Hematopoietic multipotent progenitor cell treated with erythropoietin and hydrocortisone succinate and interleukin-3 and kit ligand, for 6 days (in vitro differentiated cells): ENCODE data around the gene KCNK10.
"Not testable (repeated sequence)": the region's sequence is repeated elsewhere in the genome, so short reads cannot be mapped to it uniquely, and the experiment has no call there.

Experiments used
- DNase-seq: peaks from one replicate; pipeline ENCODE4 v3.0.0-alpha.2; 2015

The KCNK10 gene

DNA sequence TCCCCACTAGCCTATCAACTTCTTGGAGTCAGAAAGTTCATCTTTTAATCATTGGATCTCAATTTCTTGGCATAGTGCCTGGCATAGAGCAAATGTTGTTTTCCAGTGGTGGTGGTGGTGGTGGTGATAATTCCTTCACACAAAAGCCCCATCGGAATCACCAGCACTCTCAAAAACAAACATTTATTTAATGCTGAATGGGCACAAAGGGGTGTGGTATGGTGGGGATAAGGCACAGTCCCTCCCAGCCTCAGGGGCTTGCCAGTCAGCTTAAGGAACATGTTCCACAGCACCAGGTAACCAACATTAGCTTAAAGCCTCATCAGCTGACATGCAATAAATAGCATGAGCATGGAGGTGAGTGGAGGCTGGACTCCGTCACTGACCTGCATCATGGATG, 56.6 kb downstream of the KCNK10 start:
- no peak for DNase-seq

- no peak for DNase-seq
Observed at GRCh38 chr14:88264116-88264515, 59.0 kb downstream of the KCNK10 start.

- not testable (repeated sequence) for DNase-seq
Observed at GRCh38 chr14:88261302-88261701, 61.8 kb downstream of the KCNK10 start.

DNA sequence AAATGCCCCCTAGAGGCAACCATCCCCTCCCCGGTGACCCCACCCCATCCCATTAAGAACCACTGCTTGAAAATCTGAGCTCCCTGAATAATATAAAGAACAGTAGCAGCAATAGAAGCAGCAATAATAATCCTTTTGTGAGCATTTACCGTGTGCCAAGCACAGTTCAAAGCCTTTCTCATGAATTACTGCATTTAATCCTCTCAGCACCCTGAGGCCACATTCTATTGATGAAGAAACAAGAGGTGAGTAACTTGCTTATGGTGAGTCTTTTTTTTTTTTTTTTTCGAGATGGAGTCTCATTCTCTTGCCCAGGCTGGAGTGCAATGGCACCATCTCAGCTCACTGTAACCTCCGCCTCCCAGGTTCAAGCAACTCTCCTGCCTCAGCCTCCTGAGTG, 65.0 kb downstream of the KCNK10 start:
- no peak for DNase-seq

GRCh38 chr14:88256997-88257950, 65.8 kb downstream of the KCNK10 start:
- DNase-seq: peak; percentile 21

DNA sequence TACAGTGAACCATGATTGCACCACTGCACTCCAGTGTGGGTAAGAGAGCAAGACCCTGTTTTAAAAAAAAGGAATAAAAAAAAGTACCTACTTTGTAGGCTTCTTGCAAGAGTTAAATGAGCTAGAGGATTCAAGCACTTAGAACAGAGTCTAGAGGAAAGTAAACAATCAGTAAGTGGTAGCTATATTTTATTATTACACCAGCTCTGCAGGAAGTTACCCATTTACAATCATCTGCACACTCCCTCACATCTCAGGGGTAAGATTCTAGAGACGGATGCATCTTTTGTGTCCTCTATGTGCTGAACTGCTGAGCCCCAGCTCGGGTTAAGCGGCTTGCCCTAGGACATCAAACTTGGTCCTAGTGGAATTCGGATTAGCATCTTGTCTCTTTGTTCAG, 67.3 kb downstream of the KCNK10 start:
- no peak for DNase-seq

GRCh38 chr14:88255196-88255595, 67.9 kb downstream of the KCNK10 start:
- DNase-seq: no peak

- no peak for DNase-seq
Observed at GRCh38 chr14:88252498-88252897, 70.6 kb downstream of the KCNK10 start.

DNA sequence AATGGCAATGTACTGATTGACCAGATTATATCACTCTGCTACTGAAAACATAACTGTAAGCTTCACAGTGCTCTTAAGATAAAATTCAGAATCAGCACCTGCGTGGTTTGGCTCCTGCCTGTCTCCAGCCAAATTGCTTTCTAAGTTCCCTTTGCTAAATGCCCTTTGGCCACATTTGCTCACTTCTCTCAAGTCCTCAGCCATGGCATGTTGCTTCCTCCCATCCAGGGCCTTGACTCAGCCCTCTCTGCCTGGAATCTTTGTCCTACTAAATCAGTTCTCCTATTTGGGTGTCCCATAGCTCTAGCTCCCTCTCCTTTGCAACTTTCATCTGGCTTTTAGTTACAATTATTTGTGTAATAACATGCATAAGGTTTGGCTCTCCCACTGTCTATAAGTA, 71.4 kb downstream of the KCNK10 start:
- DNase-seq: no peak

DNA sequence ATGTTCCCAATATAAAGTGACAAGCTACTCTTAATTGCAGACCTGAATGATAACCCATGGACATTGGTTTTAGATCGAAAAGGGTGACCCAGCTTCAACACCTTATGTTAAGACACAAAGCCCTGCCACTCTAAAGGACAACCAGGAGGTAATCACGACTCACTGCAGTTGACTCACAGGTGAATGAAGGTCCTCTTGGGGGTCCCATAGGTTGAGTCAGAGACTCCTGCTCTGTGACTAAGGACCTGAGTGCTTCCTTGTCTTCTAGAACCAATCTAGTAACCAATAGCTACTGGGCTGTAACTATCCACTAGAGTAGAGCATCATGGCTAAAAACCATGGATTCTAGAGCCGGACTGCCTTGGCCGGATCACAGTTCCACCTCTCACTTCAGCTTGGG, 73.8 kb downstream of the KCNK10 start:
- no peak for DNase-seq

- DNase-seq: peak; percentile 9
Observed at GRCh38 chr14:88248606-88249005, 74.5 kb downstream of the KCNK10 start.

GRCh38 chr14:88247228-88247627, 75.8 kb downstream of the KCNK10 start:
- DNase-seq: no peak

DNA sequence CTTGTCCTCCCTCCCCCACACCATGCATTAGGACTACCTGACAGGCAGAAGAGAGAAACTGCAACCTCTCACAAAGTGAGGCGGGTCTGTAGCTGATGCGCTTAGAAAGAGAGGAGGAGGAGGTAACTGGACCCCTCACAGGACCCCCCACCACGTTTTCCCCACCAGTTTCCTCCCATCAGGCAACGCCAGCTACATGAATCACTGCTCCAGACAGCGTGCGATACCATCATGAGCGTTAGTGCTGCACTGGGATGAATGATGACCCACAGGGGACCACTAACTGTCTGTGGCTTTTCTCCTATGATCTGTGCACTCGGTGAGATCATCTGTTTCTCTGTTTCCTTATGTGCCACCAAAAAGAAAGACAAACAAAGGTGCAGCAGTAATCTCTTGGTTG, 77.7 kb downstream of the KCNK10 start:
- DNase-seq: no peak

- no peak for DNase-seq
Observed at GRCh38 chr14:88243946-88244345, 79.1 kb downstream of the KCNK10 start.

GRCh38 chr14:88242446-88242845, 80.6 kb downstream of the KCNK10 start:
- DNase-seq: no peak

DNA sequence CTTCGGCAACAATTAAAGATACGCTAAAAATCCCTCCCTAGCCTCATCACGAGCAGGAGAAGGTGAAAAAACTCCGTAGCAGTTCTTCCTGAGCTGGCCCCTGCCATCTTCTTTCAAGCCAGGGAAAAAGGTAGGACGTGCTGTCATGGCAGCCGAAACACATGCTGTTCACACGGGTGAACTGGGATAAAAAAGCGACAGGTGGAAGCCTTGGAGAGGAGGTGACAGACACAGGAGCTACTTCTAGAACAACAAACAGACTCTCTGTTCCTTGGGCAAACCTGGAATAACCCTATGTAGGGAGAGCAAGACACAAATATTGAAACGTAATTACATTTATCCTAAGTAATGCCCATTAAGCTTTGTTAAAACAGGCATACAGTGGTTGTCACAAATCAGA, 81.3 kb downstream of the KCNK10 start:
- DNase-seq: no peak

- DNase-seq: no peak
Observed at GRCh38 chr14:88234442-88234841, 88.6 kb downstream of the KCNK10 start.

- peak; percentile 57 for DNase-seq
Observed at GRCh38 chr14:88233915-88234314, 89.2 kb downstream of the KCNK10 start.

- DNase-seq: no peak
Observed at GRCh38 chr14:88232771-88233170, 90.3 kb downstream of the KCNK10 start.

DNA sequence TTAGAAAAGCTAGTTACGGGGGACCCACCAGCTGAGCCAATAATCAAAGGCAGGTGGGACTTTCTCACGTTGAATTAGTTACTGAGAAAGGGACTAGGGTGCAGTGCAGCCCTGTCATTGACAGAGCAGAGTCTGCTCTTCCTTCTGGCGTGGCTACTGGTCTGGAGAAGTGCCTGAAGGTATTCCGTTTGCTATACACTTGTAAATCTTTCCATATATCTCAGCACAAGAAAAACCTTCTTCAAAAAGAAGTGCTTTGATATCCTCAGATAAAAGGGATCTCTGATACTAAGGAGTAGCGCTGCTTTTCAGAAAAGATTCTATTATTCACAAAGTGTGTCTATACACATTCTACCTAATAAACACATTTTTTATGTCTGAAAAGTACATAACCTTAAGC, 91.5 kb downstream of the KCNK10 start:
- no peak for DNase-seq

GRCh38 chr14:88229428-88229827, 93.6 kb downstream of the KCNK10 start:
- no peak for DNase-seq

DNA sequence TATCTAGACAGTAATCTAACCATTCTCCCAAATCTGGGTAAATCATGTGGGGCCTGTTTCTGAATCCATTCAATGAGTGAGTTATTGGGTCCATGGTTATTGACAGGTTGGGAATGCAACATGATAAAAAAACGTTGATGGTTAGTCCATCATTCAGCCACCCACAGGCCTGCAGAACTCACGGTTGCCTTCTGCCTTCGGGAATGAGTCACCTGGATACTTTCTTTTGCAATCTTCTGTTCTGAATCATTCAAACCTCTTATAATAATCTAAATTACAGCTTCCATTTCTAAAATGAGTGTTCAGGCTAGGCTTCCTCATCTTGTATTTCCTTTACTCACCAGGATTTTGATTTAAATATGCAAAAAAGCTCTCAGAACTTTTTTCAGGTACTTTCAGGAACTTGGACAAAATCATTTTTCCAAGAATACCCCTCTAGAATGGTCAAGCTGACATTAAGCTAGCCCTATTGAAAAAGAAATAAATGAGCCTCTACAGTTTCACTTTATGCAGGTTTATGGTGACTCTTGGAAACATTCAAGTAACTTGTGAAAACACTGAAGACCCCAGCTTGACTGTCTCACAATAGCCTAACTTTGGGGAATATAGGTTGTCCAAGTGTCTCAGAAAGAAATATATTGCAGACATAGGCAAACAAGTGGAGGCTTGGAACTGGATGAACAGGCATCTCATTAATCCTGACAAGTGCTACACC, 94.4 kb downstream of the KCNK10 start:
- no peak for DNase-seq

- DNase-seq: no peak
Observed at GRCh38 chr14:88227693-88228092, 95.4 kb downstream of the KCNK10 start.

GRCh38 chr14:88225721-88226120, 97.3 kb downstream of the KCNK10 start:
- no peak for DNase-seq
